Stimulated activated CD4-positive, alpha-beta T cell treated with anti-CD3 and anti-CD28 coated beads, TNF-alpha, amount 100 ng/mL, for 48 hours (primary cell): Measurements from ENCODE around the gene IQCM.

ENCODE experiments used
- DNase-seq, 3 donors: peaks; one replicate each; pipeline ENCODE4 v3.0.0-alpha.2; 2020; ENCODE audit warnings: low read depth in 3 of 3

The IQCM gene

DNA sequence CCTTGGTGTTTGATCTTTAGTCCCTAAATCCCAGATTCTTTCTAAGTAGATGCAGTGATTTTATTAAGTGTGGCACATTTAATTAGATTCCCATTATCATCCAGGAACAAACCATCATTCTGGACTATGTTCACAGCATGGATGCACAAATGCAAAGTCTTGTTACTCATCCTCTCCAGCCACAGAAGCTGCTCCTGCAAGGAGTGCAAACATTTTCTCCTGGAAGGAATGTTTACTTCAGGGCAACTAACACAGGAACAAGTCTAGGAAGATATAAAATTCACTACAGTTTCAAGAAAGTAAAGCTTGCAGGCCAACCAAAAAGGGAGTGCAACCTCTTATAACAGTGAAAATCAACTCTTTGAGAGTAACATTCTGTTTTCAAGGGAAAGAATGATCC is 106.0 kb downstream of the IQCM start:
- DNase-seq: no peak

DNA sequence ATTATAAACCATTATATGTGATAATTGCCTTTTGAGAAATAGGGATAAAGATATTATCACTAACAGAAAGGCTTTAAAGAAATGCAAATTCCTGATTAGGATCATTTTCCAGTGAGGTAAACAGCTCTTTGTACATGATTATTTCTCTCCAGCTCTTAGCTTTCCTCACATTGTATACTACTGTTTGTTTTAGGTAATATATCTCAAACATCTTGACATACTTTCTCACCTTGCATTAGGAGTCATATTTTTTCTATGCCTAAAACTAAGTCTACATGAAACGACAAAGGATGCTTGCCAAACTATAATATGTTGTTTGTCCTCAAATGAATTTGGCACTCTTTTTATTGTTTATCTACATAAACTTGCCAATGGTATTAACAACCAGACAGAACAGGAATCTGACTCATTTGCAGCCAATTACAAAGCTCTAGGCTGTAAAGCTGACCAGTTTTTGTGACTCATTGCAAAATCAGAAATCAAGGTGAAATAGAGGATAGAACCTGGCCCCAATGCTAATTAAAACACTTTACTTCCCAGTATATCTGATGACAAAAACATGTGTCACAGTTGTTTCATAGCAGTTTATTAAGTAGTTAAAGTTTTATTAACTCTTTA is 107.0 kb downstream of the IQCM start:
- DNase-seq: no peak

DNA sequence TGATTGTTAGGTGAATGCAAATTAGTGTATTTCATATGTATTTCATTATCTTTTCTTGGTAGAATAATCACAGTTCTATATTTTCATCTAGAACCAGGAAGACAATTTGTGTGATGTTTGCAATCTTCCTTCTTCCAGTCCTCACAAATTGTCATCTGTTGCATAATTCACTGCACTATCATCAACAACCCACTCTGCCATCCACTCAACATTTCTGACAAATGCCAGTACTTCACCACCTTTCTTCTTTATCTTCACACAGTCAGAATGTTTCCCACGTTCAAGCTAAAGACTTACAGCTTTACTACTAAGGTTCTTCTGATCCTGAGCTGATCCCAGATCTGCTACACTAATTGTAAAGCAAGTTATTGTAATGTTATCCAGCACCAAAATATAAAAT is 107.8 kb downstream of the IQCM start:
- DNase-seq: no peak

DNA sequence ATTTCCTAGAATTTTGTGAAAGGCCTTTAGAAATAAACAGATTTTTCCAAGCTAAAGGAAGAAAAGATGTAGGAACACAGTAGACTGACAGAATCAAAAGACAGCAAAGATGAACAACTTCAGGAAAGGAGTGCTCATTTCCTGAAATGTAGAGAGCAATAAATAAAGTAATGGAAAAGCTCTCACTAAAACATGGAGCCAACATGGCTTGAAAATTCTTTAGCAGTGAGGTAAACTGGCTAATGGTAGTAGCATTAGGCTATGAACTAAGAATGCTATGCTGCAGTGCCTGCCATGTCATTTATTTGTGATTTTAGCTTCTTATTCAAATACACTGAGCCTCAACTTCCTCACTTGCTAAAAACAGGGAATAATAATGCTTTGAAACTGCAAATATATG is 108.7 kb downstream of the IQCM start:
- DNase-seq: no peak

DNA sequence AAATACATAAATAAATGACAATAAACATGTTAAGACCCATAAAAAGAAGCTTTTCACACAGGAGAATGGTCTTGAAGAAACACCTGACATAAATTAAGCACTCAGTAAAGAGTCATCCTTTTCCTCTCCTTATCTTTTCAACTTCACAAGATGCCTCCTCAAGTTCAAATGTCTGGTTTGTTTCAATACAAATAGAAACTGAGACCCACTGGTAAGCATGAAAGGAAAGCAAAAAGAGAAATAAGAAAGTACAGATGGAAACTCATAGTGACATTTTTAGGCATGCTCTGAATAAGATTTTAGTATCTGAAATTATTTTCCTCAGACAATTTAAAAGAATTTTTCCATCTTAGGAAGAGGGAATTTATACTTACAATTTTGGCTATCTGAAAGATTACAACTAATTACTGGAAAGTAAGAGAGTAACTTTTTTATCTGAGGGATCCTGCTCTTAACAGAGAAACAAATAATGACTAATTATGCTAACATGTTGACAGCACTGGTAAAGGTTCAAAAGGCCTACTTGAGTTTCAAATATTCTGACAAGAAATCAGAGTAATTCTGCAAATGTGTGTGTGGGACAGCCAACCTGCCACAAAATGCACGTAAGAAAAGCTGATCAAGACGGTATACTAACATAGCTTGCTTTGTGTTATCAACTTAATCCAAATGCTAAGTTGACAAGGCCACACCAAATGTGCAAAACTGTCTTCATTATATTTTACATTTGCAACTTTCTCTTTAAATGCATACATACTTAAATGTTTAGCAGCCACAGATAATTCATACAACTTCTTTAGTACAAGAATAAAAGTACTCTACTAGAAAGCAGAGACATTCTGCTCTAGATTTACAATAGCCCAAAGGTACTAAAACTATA is 113.0 kb downstream of the IQCM start:
- DNase-seq: no peak

DNA sequence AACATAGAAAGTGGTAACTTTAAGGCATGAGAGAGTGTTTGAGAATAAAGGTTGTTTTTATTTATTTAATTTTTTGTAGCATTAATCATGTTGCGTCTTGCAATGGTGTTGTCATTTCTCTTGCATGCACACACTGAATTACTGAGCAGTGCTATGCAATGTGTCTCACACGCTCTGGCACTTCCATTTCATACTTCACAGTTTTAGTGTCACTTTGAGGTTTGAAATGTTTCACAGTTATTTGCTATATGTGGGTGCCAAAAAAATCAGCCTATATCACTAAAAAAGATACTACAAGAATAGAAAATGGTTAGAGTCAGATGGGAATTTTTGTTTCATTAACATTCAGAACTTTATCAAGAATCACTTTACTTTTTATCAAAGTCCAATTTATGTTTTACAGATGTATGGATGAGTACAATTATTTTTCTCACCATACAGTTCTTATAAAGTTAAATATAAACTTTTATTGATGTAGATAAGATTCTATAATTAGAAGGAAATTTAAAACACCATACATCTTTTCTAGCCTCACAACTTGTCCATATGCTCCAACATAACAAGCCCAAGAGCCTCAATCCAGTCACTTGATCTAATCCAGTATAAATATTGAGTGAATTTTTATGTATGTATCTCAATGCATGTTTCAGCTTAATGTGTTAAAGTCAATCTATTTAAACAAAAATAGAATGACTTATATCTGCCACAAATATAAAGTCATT is 114.0 kb downstream of the IQCM start:
- no peak for DNase-seq

DNA sequence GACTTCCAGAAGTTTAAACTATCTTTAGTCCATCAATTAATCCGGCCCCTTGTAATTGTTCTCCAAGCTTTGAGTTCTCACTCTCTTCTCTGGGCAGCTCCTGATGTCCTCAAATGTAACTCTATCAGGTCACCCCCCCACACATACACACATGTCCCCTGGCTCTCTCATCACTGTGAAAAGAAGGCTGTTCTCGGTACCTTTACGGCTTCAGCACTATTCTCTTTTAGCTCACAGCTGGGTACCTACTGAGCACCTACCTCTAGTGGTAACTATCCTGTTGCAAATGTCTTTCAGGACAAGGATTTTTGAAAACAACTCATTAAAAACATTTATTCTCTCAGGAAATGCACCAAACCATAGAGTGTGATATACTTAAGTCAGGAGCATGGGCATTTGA is 115.4 kb downstream of the IQCM start:
- no peak for DNase-seq

DNA sequence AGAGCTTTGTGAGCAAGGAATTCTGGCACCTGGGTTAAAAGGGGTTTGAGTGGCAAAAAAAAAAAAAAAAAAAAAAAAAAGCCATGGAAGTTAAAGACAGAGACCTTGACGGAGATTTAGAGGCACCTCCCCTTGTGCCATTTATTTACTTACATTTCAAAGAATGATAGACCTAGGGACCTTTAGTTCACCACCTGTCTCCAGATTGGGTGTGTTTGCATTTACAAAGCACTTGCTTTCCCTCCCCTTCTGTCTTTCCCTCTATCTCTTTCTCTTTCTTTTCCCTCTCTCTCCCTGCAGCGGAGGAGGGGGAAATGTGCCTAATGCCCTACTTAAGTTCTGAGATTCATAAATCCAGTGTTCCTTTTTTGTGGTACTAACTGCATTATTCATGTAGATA is 116.0 kb downstream of the IQCM start:
- DNase-seq: no peak

DNA sequence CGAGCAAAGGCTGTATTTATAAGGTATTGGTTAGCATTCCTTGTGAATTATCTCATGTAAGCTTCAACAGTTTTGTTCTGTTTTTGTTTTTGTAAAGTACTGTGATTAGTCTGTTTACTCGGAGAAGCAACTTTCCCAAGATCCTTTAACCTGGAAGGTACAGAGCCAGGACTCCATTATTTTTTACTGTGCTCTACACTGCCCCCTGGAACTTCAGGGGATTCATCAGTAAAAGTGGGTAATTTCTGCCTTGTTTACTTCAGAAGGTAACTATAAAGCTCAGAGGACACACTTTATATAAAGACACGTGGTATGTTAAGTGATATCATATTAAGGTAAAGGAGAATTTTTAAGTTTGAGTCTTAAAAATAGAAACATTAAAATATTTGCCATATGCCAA is 124.9 kb downstream of the IQCM start:
- no peak for DNase-seq

DNA sequence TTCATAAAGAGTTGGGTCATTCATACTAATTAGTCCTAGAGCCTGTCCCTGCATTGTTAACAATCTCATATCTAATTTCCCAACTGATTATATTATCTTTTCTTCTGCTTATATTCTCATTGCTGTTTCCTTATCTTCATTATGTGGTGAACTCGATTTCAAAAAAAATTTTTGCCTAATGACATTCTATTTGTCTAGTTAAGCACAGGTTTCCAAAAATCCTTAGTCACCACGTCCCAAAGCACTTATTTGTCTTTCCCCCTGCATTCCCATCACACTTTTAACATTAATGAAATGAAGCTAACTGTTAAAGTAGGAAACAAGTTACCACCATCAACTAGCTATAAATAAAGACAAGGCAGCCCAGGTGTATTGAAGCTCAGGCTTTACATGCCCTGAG is 131.1 kb downstream of the IQCM start:
- DNase-seq: no peak

DNA sequence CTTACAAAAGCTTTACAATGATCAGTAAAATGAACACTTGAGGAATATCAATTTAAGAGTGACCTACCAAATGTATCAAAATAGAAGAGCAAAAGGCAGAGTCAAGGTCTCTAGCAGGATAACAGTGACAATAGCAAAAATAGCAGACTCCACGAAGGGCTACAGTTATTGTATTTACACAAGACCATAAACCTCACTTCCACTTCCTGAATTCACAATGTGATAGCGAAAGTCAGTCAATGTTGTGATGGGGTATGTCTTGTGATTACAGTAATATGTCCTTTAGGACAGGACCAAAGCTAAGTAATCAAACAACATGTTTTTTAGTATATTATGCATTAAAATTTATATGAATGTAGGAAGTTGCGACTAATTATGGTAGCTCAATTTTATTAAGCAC is 139.6 kb downstream of the IQCM start:
- no peak for DNase-seq

DNA sequence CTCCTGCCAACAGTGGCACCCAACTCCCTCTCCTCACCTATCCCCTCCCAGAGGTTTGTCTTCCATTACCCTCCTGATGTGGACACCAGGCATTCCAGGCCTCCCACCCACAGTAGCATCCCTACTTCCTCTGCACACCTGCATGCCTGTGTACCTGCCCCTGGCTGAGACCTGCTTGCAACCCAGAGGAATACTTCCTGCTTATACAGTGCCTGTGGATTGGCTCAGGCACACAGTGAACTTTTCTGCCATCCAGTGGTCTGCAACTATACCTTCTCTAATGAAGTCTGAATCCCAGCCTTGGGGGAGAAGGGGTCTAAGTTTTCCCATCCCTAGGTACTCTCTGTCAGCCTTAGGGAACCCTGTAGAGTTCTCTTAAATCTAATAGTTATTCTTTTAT is 169.9 kb downstream of the IQCM start:
- no peak for DNase-seq

DNA sequence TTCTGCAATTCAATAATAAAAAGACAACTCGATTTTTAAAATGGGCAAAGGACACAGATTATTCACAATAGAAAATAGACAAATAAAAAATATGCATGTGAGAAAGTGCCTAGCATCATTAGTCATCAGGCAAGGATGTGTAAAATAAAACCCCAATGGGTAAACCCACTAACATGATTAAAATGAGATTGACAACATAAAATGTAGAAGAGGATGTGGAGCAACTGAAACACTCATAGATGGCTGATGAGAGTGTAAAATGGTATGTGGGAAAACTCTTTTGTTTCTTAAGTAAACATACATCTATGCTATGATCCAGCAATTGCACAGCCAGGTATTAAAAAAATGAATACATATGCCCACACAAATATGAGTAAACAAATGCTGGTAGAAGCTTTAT is 177.6 kb downstream of the IQCM start:
- no peak for DNase-seq

DNA sequence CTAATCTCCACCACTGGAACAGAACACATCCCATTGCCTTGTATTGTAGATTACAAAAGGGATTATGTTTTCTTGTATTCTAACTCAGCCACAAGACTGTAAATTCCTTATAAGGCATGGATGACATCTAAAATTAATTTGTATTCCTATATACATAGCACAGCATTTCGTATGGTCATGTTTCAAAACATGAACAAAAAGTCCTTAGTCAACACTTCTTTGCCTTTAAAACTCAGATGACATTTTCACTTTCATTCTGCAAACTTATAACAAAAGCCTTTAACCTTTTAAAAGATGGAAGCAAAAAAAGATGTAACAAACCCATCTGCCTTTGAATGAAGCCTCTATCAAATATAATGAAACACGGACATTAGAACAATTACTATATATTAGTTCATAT is 181.3 kb downstream of the IQCM start:
- DNase-seq: no peak

DNA sequence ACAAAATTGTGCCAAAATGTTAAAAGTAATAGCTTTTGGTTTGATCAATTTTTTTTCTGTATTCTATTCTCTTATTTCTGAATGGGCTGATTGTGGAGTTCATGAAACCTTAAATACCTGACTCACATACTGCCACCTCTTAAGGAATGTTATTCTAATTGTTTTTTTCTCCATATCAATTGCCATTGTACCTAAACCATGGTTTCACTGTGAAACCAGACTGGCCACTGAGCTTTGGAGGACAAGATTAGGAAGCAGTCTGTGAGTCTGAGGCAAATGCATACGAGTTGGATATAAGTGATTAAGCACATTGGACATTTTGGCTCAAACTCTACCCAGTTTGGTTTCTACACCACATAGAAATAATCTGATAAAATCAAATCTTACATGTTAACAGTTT is 184.0 kb downstream of the IQCM start:
- no peak for DNase-seq

DNA sequence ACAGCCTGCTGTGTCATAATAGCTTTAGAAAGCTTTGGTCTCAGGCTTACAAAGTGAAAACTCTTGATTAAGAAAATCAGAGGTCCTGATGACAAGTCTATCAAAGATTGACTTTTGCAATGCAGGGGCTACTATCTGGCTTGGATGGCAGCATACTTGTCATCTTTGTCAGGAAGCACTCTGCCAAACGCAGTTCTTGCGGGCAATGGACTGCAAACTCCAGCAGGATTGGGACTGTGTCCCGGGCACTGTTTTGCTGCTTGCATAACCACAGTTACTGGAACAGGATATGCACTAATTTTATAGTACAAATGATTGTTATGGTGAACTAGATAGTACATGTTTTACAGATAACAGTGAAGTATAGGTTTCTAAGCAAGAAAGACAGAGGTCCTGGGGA is 185.6 kb downstream of the IQCM start:
- no peak for DNase-seq

DNA sequence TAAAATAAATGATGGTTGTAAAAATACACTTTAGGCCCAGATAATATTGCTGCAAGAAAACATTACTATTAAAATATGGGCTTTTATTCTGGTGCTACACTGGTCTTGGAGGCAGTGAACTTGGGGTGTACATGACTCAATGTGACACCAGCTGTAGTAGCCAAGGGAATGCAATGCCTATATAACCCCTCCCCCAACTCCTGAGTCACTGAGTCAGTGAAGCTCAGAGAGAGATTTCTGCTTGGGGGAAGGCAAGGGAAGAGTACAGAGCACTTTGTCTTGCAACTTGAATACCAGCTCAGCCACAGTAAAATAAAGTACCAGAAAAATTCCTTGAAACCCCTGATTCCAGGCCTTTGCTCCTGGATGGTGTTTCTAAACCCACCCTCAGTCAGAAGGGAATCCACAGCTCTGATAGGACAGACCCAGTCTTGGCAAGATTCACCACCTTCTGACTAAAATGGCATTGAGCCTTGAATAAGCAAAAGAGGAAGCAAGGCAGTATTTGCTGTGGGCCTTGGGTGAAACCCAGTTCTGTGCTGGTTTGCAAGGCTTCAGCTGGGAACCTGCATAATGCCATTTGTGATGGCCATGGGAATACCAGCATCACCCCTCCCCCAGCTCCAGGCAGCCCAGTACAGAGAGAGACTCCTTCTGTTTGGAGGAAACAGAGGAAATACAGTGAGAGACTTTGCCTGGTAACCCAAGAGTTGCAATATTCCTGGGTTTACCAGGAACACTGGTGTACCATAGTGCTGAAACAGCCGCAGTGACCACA is 209.9 kb downstream of the IQCM start:
- DNase-seq: no peak

DNA sequence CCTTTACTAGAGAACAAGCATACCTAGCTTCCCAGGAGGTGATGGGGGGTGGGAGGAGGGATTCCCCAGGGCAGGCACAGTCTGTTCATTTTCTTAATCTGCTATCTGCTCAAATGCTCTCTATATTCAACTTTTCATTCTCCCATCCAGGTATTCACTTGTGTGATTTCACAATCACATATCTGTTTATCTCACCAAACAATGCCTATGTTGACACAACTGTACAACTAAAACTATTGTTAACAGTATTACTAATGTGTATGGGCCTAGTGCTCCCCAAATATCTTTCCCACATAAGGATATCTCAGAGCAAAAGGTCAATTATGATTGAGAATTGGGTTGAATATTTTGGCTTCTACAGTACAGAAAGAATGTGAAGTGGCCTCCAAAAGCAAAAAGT is 210.8 kb downstream of the IQCM start:
- DNase-seq: no peak

DNA sequence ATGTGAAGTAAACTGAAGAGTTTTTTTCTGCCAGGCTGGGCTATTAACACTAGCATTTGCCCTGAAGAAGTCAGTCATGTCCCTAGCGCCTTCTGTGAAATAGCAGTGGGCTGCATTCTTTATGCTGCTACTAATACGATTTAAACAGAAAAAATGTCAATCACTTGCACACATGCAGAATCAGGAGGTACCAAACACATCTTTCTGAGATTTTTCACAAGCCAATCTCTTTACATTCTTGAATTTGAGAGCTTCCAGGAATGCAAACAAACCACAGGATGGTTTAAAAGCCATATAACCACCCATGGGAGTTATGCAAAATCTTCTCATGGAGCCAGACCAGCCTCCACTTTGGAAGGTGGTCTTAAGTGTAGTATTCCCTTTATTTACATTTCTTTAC is 220.1 kb downstream of the IQCM start:
- no peak for DNase-seq

DNA sequence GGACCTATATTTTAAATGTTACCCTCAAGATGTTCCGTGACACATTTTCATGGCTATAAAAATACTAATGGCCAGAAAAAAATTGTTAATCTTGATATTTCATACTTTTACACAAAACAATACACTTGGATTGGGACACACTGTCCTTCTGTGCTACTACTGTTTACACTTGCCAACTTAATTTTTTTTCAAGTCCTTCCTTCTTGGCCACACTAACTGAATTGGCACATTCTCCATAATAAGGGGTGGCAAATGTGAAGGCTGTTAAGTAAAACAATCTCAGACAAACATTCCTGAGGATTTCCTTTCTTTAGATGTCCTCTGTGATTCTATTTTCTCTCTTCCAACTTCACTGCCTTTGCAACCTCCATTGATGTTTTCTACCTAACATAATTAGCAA is 225.8 kb downstream of the IQCM start:
- no peak for DNase-seq

DNA sequence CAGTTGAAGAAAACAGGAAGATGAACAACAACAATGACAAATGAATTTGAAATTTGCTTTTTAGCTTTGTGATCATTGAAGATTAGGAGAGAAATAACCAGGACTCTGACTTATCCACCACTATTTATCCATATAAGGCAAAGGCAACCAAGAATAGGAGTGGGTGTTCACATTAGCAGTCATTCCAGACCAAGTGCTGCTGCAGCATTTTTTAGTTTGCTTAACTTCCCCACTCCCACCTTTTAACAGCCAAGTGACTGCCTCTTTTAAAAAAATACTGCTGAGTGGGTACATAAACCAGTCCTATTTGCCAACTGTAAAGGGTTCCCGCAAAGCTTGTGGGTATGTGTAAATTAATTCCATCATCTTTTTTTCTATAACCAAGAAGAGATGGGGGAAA is 230.9 kb downstream of the IQCM start:
- no peak for DNase-seq

DNA sequence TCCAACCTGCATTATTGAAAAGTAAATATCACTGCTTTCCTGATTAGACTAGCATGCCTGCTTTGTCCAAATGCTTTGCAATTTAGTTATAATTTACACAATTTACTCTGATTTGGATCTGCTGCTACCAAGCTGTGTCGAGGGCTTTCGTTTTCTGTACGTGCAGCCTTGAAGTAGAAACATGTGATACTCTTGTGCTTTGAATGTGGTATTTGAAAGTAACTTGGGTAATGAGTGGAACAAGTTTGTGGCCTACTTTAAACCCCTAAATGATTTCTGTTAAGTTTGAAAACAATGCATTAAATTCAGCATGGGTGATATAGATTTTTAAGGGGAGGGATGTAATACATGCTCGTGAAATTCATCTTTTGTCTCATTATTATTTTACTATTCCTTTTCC is 240.7 kb downstream of the IQCM start:
- no peak for DNase-seq
